Esophagus muscularis mucosa (tissue), 3 donors: ENCODE data around the gene VGLL4.

Source experiments
- CTCF ChIP-seq, 3 experiments: fragments of 200-600 bp in 2 of 3; fragments of 450-650 bp in 1 of 3; sonication (generic) in 2 of 3; IDR thresholded peaks; one replicate each; pipeline ENCODE4 v1.5.1; 2017 to 2019; ENCODE audit warnings: antibody characterized with exemption in 3 of 3, mild to moderate bottlenecking in 2 of 3, moderate library complexity in 1 of 3
- POLR2AphosphoS5 ChIP-seq, 2 donors: sonication (generic); formaldehyde crosslinking; IDR thresholded peaks; one replicate each; pipeline ENCODE4 v1.6.1; 2017; ENCODE audit warnings: antibody characterized with exemption in 2 of 2

GRCh38 chr3:11543141-11543947 is 100.4 kb downstream of the VGLL4 start:
- TF ChIP-seq POLR2AphosphoS5 (IDR thresholded peaks at IDR 0.05) (no peak), CTCF (IDR thresholded peaks at IDR 0.05) (no peak)
